Measurements from ENCODE around the gene ZFHX3. TPM values are rescaled to one million over a fixed set of nuclear protein-coding genes. Genes with fewer than 3 reads are reported as not detected.

Gene ZFHX3
- total and polyA plus RNA-seq, 10 of the 15 experiments (the other 5 are each of a cell fraction or from before 2014, with no cell fraction given): 0.68 to 8.6 (median 2.0) TPM

GRCh38 chr16:72913551-72913950 lies 134.4 kb downstream of the ZFHX3 start:
- FAIRE-seq (no peak), ATAC-seq (no peak), DNase-seq (ENCODE audit: low read depth, low spot score) (no peak)
- no peaks in the 10 kb centered on the region for H3K27me3 ChIP-seq (replicated peaks in 1 of 2; ENCODE audit: control insufficient read depth in 2 of 2, insufficient read depth in 2 of 2, low read length in 1 of 2)
- intact Hi-C loops (cut with micrococcal nuclease; ENCODE audit: unreplicated experiment): no loop called here
- no peaks in the 10 kb centered on the region; the same call in 1 of the 2 replicates for H3K79me2 ChIP-seq (ENCODE audit: control insufficient read depth, insufficient read depth, low read length)
- ChIA-PET CTCF (interaction anchor here (0.5 kb wide), 1 partner anchor 80 kb away, joined by 3 read pairs; no protein-coding TSS in a partner anchor), RAD21 (ENCODE audit: unreplicated experiment) (no interaction called here), POLR2A (no interaction called here), SMC1A (ENCODE audit: uncharacterized antibody, unreplicated experiment) (interaction anchor here (0.9 kb wide), 1 partner anchor 10 kb away, joined by 3 read pairs; no protein-coding TSS in a partner anchor)
- H4K20me1 ChIP-seq (ENCODE audit: control insufficient read depth, insufficient read depth): no peaks in the 10 kb centered on the region
- BruUV-seq (replicated peaks): no TSS peak
- no peak overlapping the region for H3K4me3 ChIP-seq
- H3K36me3 ChIP-seq (ENCODE audit: control insufficient read depth in 2 of 2, insufficient read depth in 2 of 2, low read length in 1 of 2): no peaks in the 10 kb centered on the region
- no peak overlapping the region for H3K4me2 ChIP-seq (ENCODE audit: control insufficient read depth, insufficient read depth)
- WGBS (ENCODE audit: insufficient coverage, insufficient replicate concordance, low lambda C conversion rate, missing lambda C conversion rate): 98% methylated on average over 3 of the region's 3 CpGs
- in situ Hi-C loops (cut with MboI): no loop called here
- no peaks in the 10 kb centered on the region for H3K9me3 ChIP-seq (replicated peaks; ENCODE audit: control insufficient read depth, insufficient read depth, low read length)
- TF ChIP-seq, protein P1, sequence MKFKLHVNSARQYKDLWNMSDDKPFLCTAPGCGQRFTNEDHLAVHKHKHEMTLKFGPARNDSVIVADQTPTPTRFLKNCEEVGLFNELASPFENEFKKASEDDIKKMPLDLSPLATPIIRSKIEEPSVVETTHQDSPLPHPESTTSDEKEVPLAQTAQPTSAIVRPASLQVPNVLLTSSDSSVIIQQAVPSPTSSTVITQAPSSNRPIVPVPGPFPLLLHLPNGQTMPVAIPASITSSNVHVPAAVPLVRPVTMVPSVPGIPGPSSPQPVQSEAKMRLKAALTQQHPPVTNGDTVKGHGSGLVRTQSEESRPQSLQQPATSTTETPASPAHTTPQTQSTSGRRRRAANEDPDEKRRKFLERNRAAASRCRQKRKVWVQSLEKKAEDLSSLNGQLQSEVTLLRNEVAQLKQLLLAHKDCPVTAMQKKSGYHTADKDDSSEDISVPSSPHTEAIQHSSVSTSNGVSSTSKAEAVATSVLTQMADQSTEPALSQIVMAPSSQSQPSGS (IDR thresholded peaks at IDR 0.05; ENCODE audit: low read length): no peak
- TF ChIP-seq USF2 (IDR thresholded peaks at IDR 0.05; ENCODE audit: borderline replicate concordance, low read depth, low read length) (no peak), PAX8 (IDR thresholded peaks at IDR 0.05) (no peak), NRF1 (conservative IDR thresholded peaks at IDR 0.05; ENCODE audit: low read depth, low read length) (no peak), CHD1 (IDR thresholded peaks at IDR 0.05; ENCODE audit: low read depth, low read length) (no peak), YY1 (IDR thresholded peaks at IDR 0.05; ENCODE audit: low read depth, low read length) (no peak), RELA (IDR thresholded peaks at IDR 0.05; ENCODE audit: borderline replicate concordance, partially characterized antibody) (no peak), PAX5 (IDR thresholded peaks at IDR 0.05; ENCODE audit: borderline replicate concordance, low read depth, low read length) (no peak), MYC (IDR thresholded peaks at IDR 0.05; ENCODE audit: insufficient read depth, insufficient read length, insufficient replicate concordance, low read length, severe bottlenecking) (no peak), EGR1 (IDR thresholded peaks at IDR 0.05; ENCODE audit: borderline replicate concordance in 1 of 2, low read depth in 2 of 2, low read length in 2 of 2) (no peak), CBX5 (IDR thresholded peaks at IDR 0.05; ENCODE audit: low read depth) (no peak), FOXK2 (IDR thresholded peaks at IDR 0.05) (no peak), HDAC6 (IDR thresholded peaks at IDR 0.05; ENCODE audit: unreplicated experiment) (no peak), SMARCA5 (IDR thresholded peaks at IDR 0.05) (no peak), JUNB (IDR thresholded peaks at IDR 0.05) (no peak)
- TF ChIP-seq, protein P2, sequence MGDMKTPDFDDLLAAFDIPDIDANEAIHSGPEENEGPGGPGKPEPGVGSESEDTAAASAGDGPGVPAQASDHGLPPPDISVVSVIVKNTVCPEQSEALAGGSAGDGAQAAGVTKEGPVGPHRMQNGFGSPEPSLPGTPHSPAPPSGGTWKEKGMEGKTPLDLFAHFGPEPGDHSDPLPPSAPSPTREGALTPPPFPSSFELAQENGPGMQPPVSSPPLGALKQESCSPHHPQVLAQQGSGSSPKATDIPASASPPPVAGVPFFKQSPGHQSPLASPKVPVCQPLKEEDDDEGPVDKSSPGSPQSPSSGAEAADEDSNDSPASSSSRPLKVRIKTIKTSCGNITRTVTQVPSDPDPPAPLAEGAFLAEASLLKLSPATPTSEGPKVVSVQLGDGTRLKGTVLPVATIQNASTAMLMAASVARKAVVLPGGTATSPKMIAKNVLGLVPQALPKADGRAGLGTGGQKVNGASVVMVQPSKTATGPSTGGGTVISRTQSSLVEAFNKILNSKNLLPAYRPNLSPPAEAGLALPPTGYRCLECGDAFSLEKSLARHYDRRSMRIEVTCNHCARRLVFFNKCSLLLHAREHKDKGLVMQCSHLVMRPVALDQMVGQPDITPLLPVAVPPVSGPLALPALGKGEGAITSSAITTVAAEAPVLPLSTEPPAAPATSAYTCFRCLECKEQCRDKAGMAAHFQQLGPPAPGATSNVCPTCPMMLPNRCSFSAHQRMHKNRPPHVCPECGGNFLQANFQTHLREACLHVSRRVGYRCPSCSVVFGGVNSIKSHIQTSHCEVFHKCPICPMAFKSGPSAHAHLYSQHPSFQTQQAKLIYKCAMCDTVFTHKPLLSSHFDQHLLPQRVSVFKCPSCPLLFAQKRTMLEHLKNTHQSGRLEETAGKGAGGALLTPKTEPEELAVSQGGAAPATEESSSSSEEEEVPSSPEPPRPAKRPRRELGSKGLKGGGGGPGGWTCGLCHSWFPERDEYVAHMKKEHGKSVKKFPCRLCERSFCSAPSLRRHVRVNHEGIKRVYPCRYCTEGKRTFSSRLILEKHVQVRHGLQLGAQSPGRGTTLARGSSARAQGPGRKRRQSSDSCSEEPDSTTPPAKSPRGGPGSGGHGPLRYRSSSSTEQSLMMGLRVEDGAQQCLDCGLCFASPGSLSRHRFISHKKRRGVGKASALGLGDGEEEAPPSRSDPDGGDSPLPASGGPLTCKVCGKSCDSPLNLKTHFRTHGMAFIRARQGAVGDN (IDR thresholded peaks at IDR 0.05): no peak
- TF ChIP-seq, protein P3, sequence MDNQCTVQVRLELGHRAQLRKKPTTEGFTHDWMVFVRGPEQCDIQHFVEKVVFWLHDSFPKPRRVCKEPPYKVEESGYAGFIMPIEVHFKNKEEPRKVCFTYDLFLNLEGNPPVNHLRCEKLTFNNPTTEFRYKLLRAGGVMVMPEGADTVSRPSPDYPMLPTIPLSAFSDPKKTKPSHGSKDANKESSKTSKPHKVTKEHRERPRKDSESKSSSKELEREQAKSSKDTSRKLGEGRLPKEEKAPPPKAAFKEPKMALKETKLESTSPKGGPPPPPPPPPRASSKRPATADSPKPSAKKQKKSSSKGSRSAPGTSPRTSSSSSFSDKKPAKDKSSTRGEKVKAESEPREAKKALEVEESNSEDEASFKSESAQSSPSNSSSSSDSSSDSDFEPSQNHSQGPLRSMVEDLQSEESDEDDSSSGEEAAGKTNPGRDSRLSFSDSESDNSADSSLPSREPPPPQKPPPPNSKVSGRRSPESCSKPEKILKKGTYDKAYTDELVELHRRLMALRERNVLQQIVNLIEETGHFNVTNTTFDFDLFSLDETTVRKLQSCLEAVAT (IDR thresholded peaks at IDR 0.05): no peak
- H2AFZ ChIP-seq (ENCODE audit: control insufficient read depth, low read depth, low read length): no peak overlapping the region
- no peak overlapping the region for H3K9ac ChIP-seq (ENCODE audit: control insufficient read depth, insufficient read depth, low read length)
- no peaks in the 10 kb centered on the region for H3K4me1 ChIP-seq (ENCODE audit: control insufficient read depth, insufficient read depth, low read length)
- H3K27ac ChIP-seq (ENCODE audit: control insufficient read depth, insufficient read depth): no peak overlapping the region
